Measurements from ENCODE around the gene CFAP53.

The CFAP53 gene

GRCh38 chr18:50186385-50186784 is 79.9 kb downstream of the CFAP53 start:
- Histone ChIP-seq H3K36me3 (ENCODE audit: control insufficient read depth in 1 of 2, insufficient read depth in 2 of 2, low read length in 2 of 2) (no peaks in the 10 kb centered on the region), H3K9ac (ENCODE audit: low read depth in 1 of 2, low read length in 2 of 2) (no peak overlapping the region), H3K9me3 (ENCODE audit: control insufficient read depth in 1 of 2, low read length in 2 of 2) (no peaks in the 10 kb centered on the region), H3K4me3 (ENCODE audit: low read depth in 1 of 2, low read length in 2 of 2) (no peak overlapping the region), H3K27ac (ENCODE audit: low read depth, low read length) (no peak overlapping the region), H3K4me1 (ENCODE audit: control insufficient read depth in 1 of 2, insufficient read depth in 2 of 2, low read length in 2 of 2) (peaks cover 6 to 18% of the 10 kb centered on the region in 2 donors), H3K27me3 (ENCODE audit: control insufficient read depth in 1 of 2, insufficient read depth in 2 of 2, low read length in 2 of 2) (peaks cover 0 to 5% of the 10 kb centered on the region in 2 donors)

- no peak overlapping the region for H3K4me3 ChIP-seq (ENCODE audit: low read depth in 1 of 2, low read length in 2 of 2)
- H3K27ac ChIP-seq (ENCODE audit: low read depth, low read length), result no peak overlapping the region
- no peak overlapping the region for H3K9ac ChIP-seq (ENCODE audit: low read depth in 1 of 2, low read length in 2 of 2)
- peaks cover 0 to 5% of the 10 kb centered on the region in 2 donors for H3K27me3 ChIP-seq (ENCODE audit: control insufficient read depth in 1 of 2, insufficient read depth in 2 of 2, low read length in 2 of 2)
- H3K4me1 ChIP-seq (ENCODE audit: control insufficient read depth in 1 of 2, insufficient read depth in 2 of 2, low read length in 2 of 2), result no peaks in the 10 kb centered on the region
- peaks cover 0 to 3% of the 10 kb centered on the region in 2 donors for H3K36me3 ChIP-seq (ENCODE audit: control insufficient read depth in 1 of 2, insufficient read depth in 2 of 2, low read length in 2 of 2)
- no peaks in the 10 kb centered on the region for H3K9me3 ChIP-seq (ENCODE audit: control insufficient read depth in 1 of 2, low read length in 2 of 2)
These were observed 82.7 kb downstream of the CFAP53 start for GRCh38 chr18:50183556-50183955.

- Histone ChIP-seq H3K9ac (ENCODE audit: low read depth in 1 of 2, low read length in 2 of 2) (no peak overlapping the region), H3K27ac (ENCODE audit: low read depth, low read length) (no peak overlapping the region), H3K9me3 (ENCODE audit: control insufficient read depth in 1 of 2, low read length in 2 of 2) (no peaks in the 10 kb centered on the region), H3K36me3 (ENCODE audit: control insufficient read depth in 1 of 2, insufficient read depth in 2 of 2, low read length in 2 of 2) (peaks cover 0 to 3% of the 10 kb centered on the region in 2 donors), H3K4me3 (ENCODE audit: low read depth in 1 of 2, low read length in 2 of 2) (no peak overlapping the region), H3K4me1 (ENCODE audit: control insufficient read depth in 1 of 2, insufficient read depth in 2 of 2, low read length in 2 of 2) (peaks cover 0 to 1% of the 10 kb centered on the region in 2 donors), H3K27me3 (ENCODE audit: control insufficient read depth in 1 of 2, insufficient read depth in 2 of 2, low read length in 2 of 2) (peaks cover 0 to 5% of the 10 kb centered on the region in 2 donors)
These were observed 83.8 kb downstream of the CFAP53 start for GRCh38 chr18:50182511-50182910.

- no peaks in the 10 kb centered on the region for H3K9me3 ChIP-seq (ENCODE audit: control insufficient read depth in 1 of 2, low read length in 2 of 2)
- H3K27ac ChIP-seq (ENCODE audit: low read depth, low read length), result no peak overlapping the region
- peaks cover 0 to 3% of the 10 kb centered on the region in 2 donors for H3K36me3 ChIP-seq (ENCODE audit: control insufficient read depth in 1 of 2, insufficient read depth in 2 of 2, low read length in 2 of 2)
- H3K4me1 ChIP-seq (ENCODE audit: control insufficient read depth in 1 of 2, insufficient read depth in 2 of 2, low read length in 2 of 2), result peaks cover 0 to 5% of the 10 kb centered on the region in 2 donors
- H3K9ac ChIP-seq (ENCODE audit: low read depth in 1 of 2, low read length in 2 of 2), result no peak overlapping the region
- H3K27me3 ChIP-seq (ENCODE audit: control insufficient read depth in 1 of 2, insufficient read depth in 2 of 2, low read length in 2 of 2), result peaks cover 0 to 5% of the 10 kb centered on the region in 2 donors
- no peak overlapping the region for H3K4me3 ChIP-seq (ENCODE audit: low read depth in 1 of 2, low read length in 2 of 2)
These were observed 84.7 kb downstream of the CFAP53 start for GRCh38 chr18:50181590-50181989.

GRCh38 chr18:50179465-50179864 is 86.8 kb downstream of the CFAP53 start:
- no peaks in the 10 kb centered on the region for H3K9me3 ChIP-seq (ENCODE audit: control insufficient read depth in 1 of 2, low read length in 2 of 2)
- peaks cover 0 to 5% of the 10 kb centered on the region in 2 donors for H3K4me1 ChIP-seq (ENCODE audit: control insufficient read depth in 1 of 2, insufficient read depth in 2 of 2, low read length in 2 of 2)

GRCh38 chr18:50177294-50177992 is 88.9 kb downstream of the CFAP53 start:
- Histone ChIP-seq H3K9ac (ENCODE audit: low read depth in 1 of 2, low read length in 2 of 2) (no peak overlapping the region), H3K27ac (ENCODE audit: low read depth, low read length) (no peak overlapping the region), H3K4me1 (ENCODE audit: control insufficient read depth in 1 of 2, insufficient read depth in 2 of 2, low read length in 2 of 2) (peaks cover 0 to 5% of the 10 kb centered on the region in 2 donors), H3K9me3 (ENCODE audit: control insufficient read depth in 1 of 2, low read length in 2 of 2) (no peaks in the 10 kb centered on the region), H3K4me3 (ENCODE audit: low read depth in 1 of 2, low read length in 2 of 2) (no peak overlapping the region), H3K36me3 (ENCODE audit: control insufficient read depth in 1 of 2, insufficient read depth in 2 of 2, low read length in 2 of 2) (peaks cover 0 to 3% of the 10 kb centered on the region in 2 donors), H3K27me3 (ENCODE audit: control insufficient read depth in 1 of 2, insufficient read depth in 2 of 2, low read length in 2 of 2) (no peaks in the 10 kb centered on the region)

More at GRCh38 chr18:50179465-50179864, 86.8 kb downstream of the CFAP53 start:
- no peak overlapping the region for H3K4me3 ChIP-seq (ENCODE audit: low read depth in 1 of 2, low read length in 2 of 2)
- H3K9ac ChIP-seq (ENCODE audit: low read depth in 1 of 2, low read length in 2 of 2), result no peak overlapping the region
- H3K36me3 ChIP-seq (ENCODE audit: control insufficient read depth in 1 of 2, insufficient read depth in 2 of 2, low read length in 2 of 2), result peaks cover 0 to 3% of the 10 kb centered on the region in 2 donors
- peaks cover 0 to 5% of the 10 kb centered on the region in 2 donors for H3K27me3 ChIP-seq (ENCODE audit: control insufficient read depth in 1 of 2, insufficient read depth in 2 of 2, low read length in 2 of 2)
- H3K27ac ChIP-seq (ENCODE audit: low read depth, low read length), result no peak overlapping the region

All from duodenal mucosa (tissue), 2 donors.